Parathyroid adenoma (tissue), 2 donors: ENCODE measurements around the gene SMARCC2.

Source experiments
- H2AFZ ChIP-seq: fragments of 300-600 bp; sonication (generic); one replicate; pipeline ENCODE4 v1.7.0; 2017; ENCODE audit warnings: antibody characterized with exemption, mild to moderate bottlenecking
- H3K27ac ChIP-seq: fragments of 300-600 bp; sonication (generic); one replicate; pipeline ENCODE4 v1.7.0; 2017
- H3K27me3 ChIP-seq: fragments of 300-600 bp; sonication (generic); one replicate; pipeline ENCODE4 v1.7.0; 2017; ENCODE audit warnings: low read length; ENCODE audit not compliant: control insufficient read depth, insufficient read depth
- H3K36me3 ChIP-seq: fragments of 300-600 bp; sonication (generic); one replicate; pipeline ENCODE4 v1.7.0; 2017; ENCODE audit warnings: low read length; ENCODE audit not compliant: control insufficient read depth, insufficient read depth
- H3K4me1 ChIP-seq: fragments of 300-600 bp; sonication (generic); one replicate; pipeline ENCODE4 v1.7.0; 2017; ENCODE audit warnings: control low read depth
- H3K4me2 ChIP-seq: fragments of 300-600 bp; sonication (generic); one replicate; pipeline ENCODE4 v1.7.0; 2017; ENCODE audit warnings: low read length
- H3K4me3 ChIP-seq: fragments of 300-600 bp; sonication (generic); one replicate; pipeline ENCODE4 v1.7.0; 2017; ENCODE audit warnings: low read depth, low read length
- H3K79me2 ChIP-seq: fragments of 300-600 bp; sonication (generic); one replicate; pipeline ENCODE4 v1.7.0; 2017; ENCODE audit warnings: control low read depth
- H3K9ac ChIP-seq: fragments of 300-600 bp; sonication (generic); one replicate; pipeline ENCODE4 v1.7.0; 2017; ENCODE audit warnings: mild to moderate bottlenecking
- H3K9me3 ChIP-seq: fragments of 300-600 bp; sonication (generic); one replicate; pipeline ENCODE4 v1.7.0; 2017; ENCODE audit warnings: low read length; ENCODE audit not compliant: control insufficient read depth
- TF ChIP-seq, protein P1 (sequence below): fragments of 300-600 bp; sonication (generic); IDR thresholded peaks from one replicate; pipeline ENCODE4 v1.7.0; 2017; ENCODE audit warnings: antibody characterized with exemption, mild to moderate bottlenecking
- donor health status: primary hyperparathyroidism.

The SMARCC2 gene

DNA sequence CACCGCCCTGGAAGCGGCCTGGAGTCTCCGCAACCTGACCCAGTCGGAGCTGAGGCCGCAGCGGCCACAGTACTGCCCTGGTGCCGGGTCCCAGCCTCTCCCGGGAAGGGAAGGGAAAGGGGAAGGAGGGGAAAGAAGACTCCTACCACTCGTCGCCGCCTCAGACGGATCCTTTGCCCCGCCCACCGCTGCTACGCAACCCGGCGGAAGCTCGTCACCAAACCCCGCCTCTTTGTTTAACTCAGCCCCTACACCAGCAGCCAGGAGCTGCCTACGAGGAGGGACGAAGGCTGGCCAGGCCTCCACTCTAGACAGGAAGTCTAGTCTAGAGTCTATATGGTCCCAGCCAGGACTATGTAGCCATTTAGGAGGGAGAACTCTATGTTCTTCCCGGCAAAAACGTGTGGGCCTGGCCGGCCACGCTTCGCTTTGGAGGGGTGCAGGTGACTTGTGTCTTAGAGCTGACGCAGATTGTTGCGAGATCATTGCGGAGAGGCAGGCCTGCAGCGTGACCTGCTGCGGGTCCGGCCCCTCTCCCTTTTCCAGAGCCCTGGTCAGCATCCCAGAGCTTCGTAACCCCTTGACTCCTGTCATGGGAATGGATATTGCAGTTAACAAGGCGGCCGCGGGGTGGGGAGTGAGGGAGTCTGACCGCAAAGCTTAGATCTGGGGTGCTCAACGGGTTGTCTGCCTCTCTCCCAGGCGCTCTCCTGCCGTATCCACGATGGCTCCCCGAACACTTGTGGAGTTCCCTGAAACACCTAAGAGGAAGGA lies 32.7 kb upstream of the SMARCC2 start, which contains the start of gene RNF41:
TSS of gene RNF41 (minus strand) at position 166 of the 774 bp plus-strand sequence. CDS start 7,875 bp downstream, outside the sequence.
- H3K36me3 ChIP-seq: no peaks in the 10 kb centered on the region
- TF ChIP-seq, protein P1, sequence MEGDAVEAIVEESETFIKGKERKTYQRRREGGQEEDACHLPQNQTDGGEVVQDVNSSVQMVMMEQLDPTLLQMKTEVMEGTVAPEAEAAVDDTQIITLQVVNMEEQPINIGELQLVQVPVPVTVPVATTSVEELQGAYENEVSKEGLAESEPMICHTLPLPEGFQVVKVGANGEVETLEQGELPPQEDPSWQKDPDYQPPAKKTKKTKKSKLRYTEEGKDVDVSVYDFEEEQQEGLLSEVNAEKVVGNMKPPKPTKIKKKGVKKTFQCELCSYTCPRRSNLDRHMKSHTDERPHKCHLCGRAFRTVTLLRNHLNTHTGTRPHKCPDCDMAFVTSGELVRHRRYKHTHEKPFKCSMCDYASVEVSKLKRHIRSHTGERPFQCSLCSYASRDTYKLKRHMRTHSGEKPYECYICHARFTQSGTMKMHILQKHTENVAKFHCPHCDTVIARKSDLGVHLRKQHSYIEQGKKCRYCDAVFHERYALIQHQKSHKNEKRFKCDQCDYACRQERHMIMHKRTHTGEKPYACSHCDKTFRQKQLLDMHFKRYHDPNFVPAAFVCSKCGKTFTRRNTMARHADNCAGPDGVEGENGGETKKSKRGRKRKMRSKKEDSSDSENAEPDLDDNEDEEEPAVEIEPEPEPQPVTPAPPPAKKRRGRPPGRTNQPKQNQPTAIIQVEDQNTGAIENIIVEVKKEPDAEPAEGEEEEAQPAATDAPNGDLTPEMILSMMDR: no peak
- no peaks in the 10 kb centered on the region for H3K27me3 ChIP-seq
- no peaks in the 10 kb centered on the region for H3K9me3 ChIP-seq
- peaks cover 20% of the 10 kb centered on the region for H3K79me2 ChIP-seq
- peak within 1 kb of the TSS; percentile 68 for H3K9ac ChIP-seq
- H3K27ac ChIP-seq: peak within 1 kb of the TSS; percentile 92
- H2AFZ ChIP-seq: peak within 1 kb of the TSS; percentile 79
- peak within 1 kb of the TSS; percentile 88 for H3K4me3 ChIP-seq
- peaks cover 6% of the 10 kb centered on the region for H3K4me1 ChIP-seq
- peak within 1 kb of the TSS; percentile 82 for H3K4me2 ChIP-seq

DNA sequence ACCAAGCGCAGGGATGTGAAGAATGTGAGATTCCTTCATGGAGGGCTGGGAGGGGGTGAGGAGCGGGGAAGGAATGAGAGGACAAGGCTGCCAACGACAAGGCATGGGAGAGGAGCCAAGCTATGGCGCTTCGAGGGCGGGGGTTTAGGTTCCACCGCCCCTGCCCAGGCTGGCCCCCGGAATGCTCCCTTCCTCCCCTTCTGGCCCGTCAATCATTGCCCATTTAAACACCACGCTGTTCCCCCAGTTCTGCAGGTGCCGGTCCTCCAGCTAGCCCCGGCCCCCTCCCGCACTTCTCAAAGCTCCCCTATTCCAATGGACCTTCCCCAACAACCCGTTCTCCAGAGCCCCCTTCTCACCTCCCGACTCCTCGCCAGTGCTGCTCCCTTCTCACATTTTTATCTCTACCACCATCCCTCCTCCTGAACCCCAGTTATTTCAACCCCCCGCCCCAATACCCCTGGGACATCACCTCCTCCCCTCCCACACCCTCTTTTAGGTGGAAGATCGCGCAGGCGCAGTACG lies 32.0 kb upstream of the SMARCC2 start:
- Histone ChIP-seq H3K9me3 (no peaks in the 10 kb centered on the region), H3K36me3 (no peaks in the 10 kb centered on the region), H3K4me2 (peak overlapping the region; percentile 82), H3K4me1 (peaks cover 6% of the 10 kb centered on the region), H2AFZ (peak overlapping the region; percentile 79), H3K79me2 (peaks cover 24% of the 10 kb centered on the region), H3K4me3 (peak overlapping the region; percentile 88), H3K27ac (peak overlapping the region; percentile 92), H3K27me3 (no peaks in the 10 kb centered on the region), H3K9ac (peak overlapping the region; percentile 68)
- TF ChIP-seq, protein P1: no peak

DNA sequence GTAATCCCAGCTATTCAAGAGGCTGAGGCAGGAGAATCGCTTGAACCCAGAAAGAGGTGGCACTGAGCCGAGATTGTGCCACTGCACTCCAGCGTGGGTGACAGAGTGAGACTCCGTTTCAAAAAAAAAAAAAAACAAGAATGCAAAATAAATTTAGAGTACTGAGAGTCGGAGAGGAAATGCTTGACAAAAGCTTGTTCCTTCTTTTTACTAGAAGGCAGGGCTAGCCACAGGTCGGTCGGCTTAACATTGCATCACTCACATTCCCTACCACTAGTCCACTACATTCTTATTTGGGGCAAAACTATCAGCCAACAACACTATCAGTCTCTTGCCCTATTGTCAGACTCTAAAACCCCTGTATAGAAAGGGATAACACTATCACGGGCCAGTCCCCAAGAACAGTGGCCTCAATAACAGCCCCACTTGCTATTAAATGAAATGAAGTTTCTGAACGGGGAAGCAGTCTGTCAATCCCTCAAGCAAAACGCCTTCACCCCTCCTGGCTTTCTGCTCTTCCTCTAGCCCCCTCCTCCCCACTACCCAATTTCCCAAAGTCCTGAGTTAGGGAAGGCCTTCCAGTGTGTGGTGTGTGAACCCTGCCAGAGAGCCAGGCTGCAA lies 31.4 kb upstream of the SMARCC2 start:
- H3K4me1 ChIP-seq: peaks cover 6% of the 10 kb centered on the region
- peak overlapping the region; percentile 82 for H3K4me2 ChIP-seq
- H2AFZ ChIP-seq: peak overlapping the region; percentile 79
- H3K79me2 ChIP-seq: peaks cover 24% of the 10 kb centered on the region
- TF ChIP-seq, protein P1: no peak
- no peaks in the 10 kb centered on the region for H3K27me3 ChIP-seq
- no peaks in the 10 kb centered on the region for H3K36me3 ChIP-seq
- H3K4me3 ChIP-seq: peak overlapping the region; percentile 88
- peak overlapping the region; percentile 92 for H3K27ac ChIP-seq
- H3K9ac ChIP-seq: no peak overlapping the region
- no peaks in the 10 kb centered on the region for H3K9me3 ChIP-seq

DNA sequence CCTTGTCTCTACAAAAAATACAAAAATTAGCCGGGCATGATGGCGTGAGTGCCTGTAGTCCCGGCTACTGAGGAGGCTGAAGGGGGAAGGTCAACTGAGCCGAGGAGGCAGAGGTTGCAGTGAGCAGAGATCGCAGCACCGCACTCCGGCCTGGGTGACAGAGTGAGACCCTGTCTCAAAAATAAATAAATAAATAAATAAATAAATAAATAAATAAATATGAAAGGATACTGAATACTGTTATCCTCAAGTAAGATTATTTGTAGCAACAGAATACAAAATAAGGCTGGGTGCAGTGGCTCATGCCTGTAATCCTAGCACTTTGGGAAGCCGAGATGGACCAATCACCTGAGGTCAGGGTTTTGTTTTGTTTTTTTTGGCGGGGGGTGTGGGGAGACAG lies 30.6 kb upstream of the SMARCC2 start:
- no peak overlapping the region for H2AFZ ChIP-seq
- TF ChIP-seq, protein P1: no peak
- no peaks in the 10 kb centered on the region for H3K9me3 ChIP-seq
- H3K4me3 ChIP-seq: no peak overlapping the region
- no peaks in the 10 kb centered on the region for H3K36me3 ChIP-seq
- no peak overlapping the region for H3K4me2 ChIP-seq
- H3K27me3 ChIP-seq: no peaks in the 10 kb centered on the region
- H3K79me2 ChIP-seq: peaks cover 29% of the 10 kb centered on the region
- no peak overlapping the region for H3K27ac ChIP-seq
- H3K4me1 ChIP-seq: peaks cover 6% of the 10 kb centered on the region
- H3K9ac ChIP-seq: no peak overlapping the region
